ENCODE data around the gene SIDT2.

Gene SIDT2

DNA sequence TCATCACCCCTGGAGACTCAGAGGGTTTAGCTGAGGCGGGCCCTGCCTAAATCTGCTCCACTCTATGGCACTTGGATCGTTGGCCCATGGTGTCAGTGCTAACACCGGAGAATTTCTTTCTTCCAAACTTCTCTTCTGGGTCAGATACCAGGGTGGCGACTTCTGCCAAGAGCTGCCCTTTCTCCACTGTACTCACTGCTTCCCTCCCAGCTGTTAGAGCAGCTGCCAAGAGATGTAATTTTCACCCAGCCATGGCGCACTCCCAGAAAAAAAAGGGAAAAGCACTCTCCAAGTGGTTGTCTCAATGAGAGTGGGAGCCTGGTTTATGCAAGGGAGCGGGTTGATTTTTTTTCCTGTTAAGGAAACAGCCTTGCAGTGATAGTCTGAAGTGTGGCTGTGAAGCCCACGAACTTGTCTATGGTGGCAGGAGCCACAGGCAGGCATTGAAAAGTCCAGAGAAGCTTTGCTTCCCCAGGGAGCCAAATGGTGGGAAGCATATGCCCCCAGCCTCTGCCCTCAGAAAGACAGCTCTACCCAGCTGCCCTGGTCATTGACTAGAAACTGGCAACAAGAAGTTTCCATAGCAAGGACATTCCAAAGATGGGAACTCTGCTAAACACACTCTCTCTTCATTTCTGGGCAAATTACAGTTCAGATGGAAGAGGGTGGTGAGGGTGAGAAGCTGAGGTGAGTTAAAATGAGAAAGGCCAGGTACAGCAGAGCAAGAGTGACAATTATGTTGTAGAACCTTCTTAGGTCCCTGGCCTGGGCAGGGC lies 42.6 kb downstream of the SIDT2 start:
- DNase-seq (ENCODE audit: low read depth in 1 of 2, low spot score in 1 of 2) = no peak

- DNase-seq (ENCODE audit: low read depth in 1 of 2, low spot score in 1 of 2) = no peak
Measured at GRCh38 chr11:117221775-117222517, 43.4 kb downstream of the SIDT2 start.

- no peak for DNase-seq (ENCODE audit: low read depth in 1 of 2, low spot score in 1 of 2)
Measured at GRCh38 chr11:117222991-117223740, 44.6 kb downstream of the SIDT2 start.

- DNase-seq (ENCODE audit: low read depth in 1 of 2, low spot score in 1 of 2) = no peak
Measured at GRCh38 chr11:117223741-117224689, 45.5 kb downstream of the SIDT2 start.

DNA sequence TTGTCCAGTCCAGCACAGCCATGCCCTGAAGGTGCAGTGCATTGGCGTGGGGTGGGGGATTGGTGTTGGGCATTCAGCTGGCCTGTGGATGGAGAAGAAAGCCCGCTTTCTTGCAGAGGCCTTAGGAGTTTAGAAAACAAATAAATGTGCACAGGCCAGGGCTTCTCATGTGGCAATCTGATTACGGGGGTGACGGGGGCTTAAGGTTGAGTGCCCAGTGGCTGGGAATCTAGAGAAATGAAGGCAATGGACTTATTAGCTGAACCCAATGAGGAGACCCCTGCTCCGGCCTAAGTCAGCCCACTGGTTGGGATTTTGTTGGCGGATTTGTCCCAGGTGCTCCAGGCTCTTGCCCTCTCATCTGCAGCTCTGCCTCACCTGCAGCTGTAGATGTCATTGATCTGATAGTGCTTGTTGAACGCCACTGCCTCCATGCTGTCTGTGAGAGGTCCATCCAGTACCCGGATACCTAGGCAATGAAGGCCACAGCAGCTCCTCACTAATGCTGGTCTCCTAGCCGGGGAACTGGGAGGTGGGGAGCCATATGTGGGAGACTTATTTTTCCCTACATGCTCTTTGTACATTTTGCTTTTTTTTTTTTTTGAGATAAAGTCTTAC lies 47.1 kb downstream of the SIDT2 start:
- no peak for DNase-seq (ENCODE audit: low read depth in 1 of 2, low spot score in 1 of 2)

DNA sequence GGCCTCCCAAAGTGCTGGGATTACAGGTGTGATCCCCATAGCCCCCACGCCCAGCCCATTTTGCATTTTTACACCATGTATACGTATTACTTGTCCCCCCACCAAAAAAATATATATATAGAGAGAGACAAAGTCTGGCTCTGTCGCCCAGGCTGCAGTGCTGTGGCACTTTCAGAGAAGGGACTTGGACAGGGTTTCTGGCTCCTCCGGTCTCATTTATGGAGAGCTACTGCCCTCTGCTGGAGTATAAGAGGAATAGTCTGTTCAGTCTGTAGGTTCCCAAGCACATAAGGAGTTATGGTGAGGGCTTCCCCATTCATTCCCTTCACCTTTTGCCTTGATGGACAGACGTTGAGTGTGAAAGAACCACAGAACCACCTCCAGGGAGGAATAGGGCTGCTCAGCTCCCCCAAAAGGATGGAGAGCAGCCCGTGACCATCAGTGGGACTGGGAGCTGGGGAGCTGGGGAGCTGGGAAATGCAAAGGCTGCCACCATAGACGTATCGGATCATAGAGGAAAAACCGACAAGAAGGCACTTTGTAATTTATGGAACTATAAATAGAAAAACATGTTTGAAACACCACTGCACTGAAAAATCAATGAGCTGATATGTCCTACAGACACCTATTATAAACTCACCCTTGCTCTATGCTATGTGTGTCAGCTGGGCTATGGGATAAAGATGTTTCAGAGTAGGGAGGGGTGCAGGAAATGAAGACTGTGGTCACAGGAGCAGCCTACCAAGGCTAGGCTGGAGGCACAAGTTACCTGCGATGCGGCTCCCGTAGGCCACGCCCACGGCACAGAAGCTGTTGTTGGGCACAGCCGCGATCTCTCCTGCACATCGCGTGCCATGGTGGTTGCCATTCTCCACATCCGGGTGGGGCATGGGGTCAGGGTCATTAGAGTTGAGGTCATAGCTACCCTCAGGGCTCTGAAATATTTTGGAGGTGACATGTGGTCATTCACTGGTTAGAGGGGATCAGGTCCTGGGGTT lies 48.1 kb downstream of the SIDT2 start:
- no peak for DNase-seq (ENCODE audit: low read depth in 1 of 2, low spot score in 1 of 2)

DNA sequence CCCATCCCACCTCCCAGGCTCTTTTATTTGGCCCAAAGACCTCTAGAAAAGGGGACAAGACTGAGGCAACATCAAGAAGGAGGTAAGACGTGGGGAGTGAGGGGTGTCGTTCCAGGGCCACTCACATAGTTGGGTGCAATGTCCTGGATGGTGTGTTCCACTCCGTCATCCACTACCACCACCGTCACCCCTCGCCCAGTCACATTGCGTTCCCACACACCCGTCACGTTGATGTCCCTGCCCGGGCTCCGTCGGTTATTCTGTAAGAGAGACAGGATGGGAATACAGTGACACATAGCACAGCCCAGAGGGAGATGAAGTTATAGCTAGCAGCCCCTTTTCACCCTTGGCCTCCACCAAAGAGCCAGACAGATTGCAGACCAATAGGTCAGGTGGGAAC lies 49.5 kb downstream of the SIDT2 start:
- DNase-seq (ENCODE audit: low read depth in 1 of 2, low spot score in 1 of 2) = no peak

- no peak for DNase-seq (ENCODE audit: low read depth in 1 of 2, low spot score in 1 of 2)
Measured at GRCh38 chr11:117229411-117229810, 50.9 kb downstream of the SIDT2 start.

DNA sequence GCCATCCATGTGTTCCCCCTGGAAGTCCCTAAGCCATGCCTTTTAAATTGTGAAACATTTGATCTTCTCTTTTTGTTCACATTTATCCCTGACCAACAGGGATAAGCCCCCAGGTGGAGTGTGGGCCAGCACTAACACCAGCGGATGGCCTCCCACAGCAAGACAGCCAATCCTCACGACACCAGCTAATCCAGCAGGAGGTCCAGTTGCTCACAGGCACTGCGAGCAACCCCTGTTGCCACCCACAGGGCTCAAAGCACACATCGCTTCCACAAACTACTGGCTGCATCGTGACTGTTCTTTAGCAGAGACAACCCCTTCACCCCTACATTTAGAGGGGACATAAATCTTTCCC lies 51.4 kb downstream of the SIDT2 start:
- no peak for DNase-seq (ENCODE audit: low read depth in 1 of 2, low spot score in 1 of 2)

DNA sequence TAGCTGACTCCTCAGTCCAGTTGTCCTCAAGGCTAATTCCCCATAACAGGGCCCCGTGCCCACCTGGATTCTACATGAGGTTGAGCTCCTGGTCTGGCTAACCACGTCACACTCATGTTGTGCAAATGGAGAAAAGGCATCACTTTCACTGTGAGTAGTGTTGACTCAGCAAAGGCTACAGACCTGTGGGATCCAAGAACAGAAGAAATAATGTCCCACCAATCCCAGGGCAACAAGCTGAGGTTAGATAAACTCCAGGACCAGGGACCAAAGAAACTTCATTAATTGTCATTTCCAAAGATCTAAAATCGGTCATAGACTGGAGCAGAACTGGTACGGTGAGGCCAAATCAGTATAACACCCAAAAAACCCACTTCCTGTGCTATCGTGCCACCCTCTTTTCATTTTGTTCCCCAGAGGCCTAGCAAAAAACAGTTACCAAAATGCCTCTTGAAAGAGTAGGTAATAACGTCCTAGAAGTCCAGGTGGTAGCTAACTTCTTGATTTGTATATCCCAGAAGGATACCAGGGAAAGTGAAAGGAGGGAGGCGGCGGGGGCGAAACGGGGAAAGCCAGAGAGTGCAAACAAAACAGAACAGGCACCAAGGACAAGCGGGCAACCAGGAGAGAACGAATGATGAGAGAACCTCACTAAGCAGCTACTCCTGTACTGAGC lies 51.9 kb downstream of the SIDT2 start:
- peak in 1 of 2 donors; percentile 13 for DNase-seq (ENCODE audit: low read depth in 1 of 2, low spot score in 1 of 2)

- no peak for DNase-seq (ENCODE audit: low read depth in 1 of 2, low spot score in 1 of 2)
Measured at GRCh38 chr11:117230999-117231841, 52.7 kb downstream of the SIDT2 start.

GRCh38 chr11:117231842-117232091 lies 53.2 kb downstream of the SIDT2 start, which contains the start of gene PCSK7:
Gene PCSK7 (minus strand): TSS chr11:117232073. CDS start chr11:117229844, 2,229 bp downstream.
- peak in 1 of 2 donors; percentile 33 for DNase-seq (ENCODE audit: low read depth in 1 of 2, low spot score in 1 of 2)

- peak; percentile 68 to 73 for DNase-seq (ENCODE audit: low read depth in 1 of 2, low spot score in 1 of 2)
Measured at GRCh38 chr11:117232092-117232878, 53.7 kb downstream of the SIDT2 start, which contains the start of gene RNF214. Gene RNF214 (plus strand): TSS chr11:117232671. CDS start chr11:117234273, 1,602 bp downstream.

DNA sequence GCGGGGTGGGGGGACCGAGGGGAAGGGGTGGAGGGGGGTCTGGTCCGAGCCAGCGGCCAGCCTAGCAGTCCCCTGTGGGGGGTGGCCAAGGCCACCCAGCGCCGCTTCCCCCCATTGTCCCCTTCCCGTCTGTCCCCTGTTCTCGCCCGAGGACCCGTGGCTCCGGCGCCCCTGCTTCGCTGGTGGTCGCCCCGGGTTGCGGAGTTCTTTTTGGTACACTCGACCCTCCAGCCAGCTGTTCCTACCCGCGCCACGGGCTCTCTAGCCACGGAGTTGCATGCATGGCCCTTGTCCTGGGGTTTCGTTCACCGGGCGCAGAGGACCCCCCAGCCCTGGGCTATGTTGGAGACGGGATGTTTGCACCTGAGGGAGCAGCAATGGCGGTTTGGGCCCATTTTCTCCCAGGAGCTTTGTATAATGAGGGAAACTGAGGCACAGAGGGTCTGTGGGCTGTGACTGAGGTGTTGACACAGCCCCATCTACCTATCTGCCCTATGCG lies 54.4 kb downstream of the SIDT2 start:
- DNase-seq (ENCODE audit: low read depth in 1 of 2, low spot score in 1 of 2) = no peak

DNA sequence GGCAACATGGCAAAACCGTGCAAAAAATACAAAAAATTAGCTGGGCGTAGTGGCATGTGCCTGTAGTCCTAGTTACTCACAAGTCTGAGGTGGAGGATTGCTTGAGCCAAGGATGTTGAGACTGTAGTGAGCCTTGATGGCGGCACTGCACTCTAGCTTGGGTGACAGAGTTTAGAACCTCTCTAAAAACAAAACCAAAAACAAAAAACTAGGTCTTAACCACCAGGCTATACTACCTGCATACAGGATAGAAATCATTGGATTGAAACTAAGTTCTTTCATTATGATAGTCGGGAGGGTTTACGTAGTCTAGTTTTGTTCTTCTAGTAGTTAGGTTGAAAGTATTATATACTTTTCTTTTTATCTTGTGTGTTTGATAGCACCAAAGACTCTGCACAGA lies 59.7 kb downstream of the SIDT2 start:
- no peak for DNase-seq (ENCODE audit: low read depth in 1 of 2, low spot score in 1 of 2)

DNA sequence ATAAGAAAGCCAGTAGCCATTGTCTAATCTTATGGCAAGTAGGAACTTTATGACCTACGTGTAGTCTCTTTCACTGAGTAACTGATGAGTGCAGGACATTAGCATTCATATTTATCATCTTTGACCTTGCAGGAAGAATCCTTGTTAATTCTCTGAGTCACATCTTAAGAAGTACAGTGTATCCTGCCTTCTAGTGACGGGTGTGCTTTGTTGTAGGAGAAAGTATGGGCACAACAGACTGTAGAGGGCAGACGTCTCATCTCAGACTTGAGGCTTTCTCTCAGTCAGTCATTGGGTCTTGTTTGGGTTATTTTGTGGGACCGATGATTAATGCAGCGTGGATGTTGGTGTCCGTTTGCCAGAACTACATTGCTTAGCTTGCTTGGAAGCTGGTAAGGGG lies 60.8 kb downstream of the SIDT2 start:
- no peak for DNase-seq (ENCODE audit: low read depth in 1 of 2, low spot score in 1 of 2)

Data from stimulated activated CD4-positive, alpha-beta T cell treated with anti-CD3 and anti-CD28 coated beads, Interleukin-15, amount 100 ng/mL, for 1 hour (primary cell).